K562 (cell line): ENCODE measurements around the gene ALOXE3. TPM values are rescaled to one million over a fixed set of nuclear protein-coding genes. Genes with fewer than 3 reads are reported as not detected.

ENCODE experiments used
- CXXC5 ChIP-seq: fragments of 250-450 bp; sonication (Bioruptor Pico); IDR thresholded peaks from 2 replicates; pipeline ENCODE4 v1.8.0; 2022; ENCODE audit warnings: inconsistent platforms, mild to moderate bottlenecking, moderate library complexity
- E2F3 ChIP-seq: fragments of 250-450 bp; sonication (Bioruptor Pico); IDR thresholded peaks from 2 replicates; pipeline ENCODE4 v1.4.0; 2020; ENCODE audit warnings: mild to moderate bottlenecking
- FIP1L1 ChIP-seq: fragments of 200-400 bp; formaldehyde crosslinking; IDR thresholded peaks from 2 replicates; pipeline ENCODE4 v1.6.1; 2018; ENCODE audit warnings: mild to moderate bottlenecking, low read depth, low read length; ENCODE audit not compliant: poor library complexity, severe bottlenecking
- FOS ChIP-seq: IDR thresholded peaks from 3 replicates; pipeline ENCODE4 v1.6.1; 2011; ENCODE audit not compliant: insufficient read length; ENCODE audit errors: extremely low read depth
- MTF1 ChIP-seq: fragments of 250-450 bp; sonication (Bioruptor Pico); IDR thresholded peaks from 2 replicates; pipeline ENCODE4 v1.9.0; 2021; ENCODE audit warnings: moderate library complexity, mild to moderate bottlenecking, inconsistent platforms, borderline replicate concordance
- NR3C1 ChIP-seq: sonication (generic); formaldehyde crosslinking; IDR thresholded peaks from 2 replicates; pipeline ENCODE4 v1.8.1; 2022; ENCODE audit warnings: missing genetic modification reagents
- PHF20 ChIP-seq: fragments of 450-650 bp; IDR thresholded peaks from 2 replicates; pipeline ENCODE4 v1.6.1; 2018; ENCODE audit not compliant: partially characterized antibody
- RBM25 ChIP-seq: fragments of 200-400 bp; formaldehyde crosslinking; IDR thresholded peaks from 2 replicates; pipeline ENCODE4 v1.6.1; 2018; ENCODE audit warnings: low read length, low read depth, moderate library complexity; ENCODE audit not compliant: severe bottlenecking
- SAP30 ChIP-seq: fragments of 200-600 bp; sonication (generic); IDR thresholded peaks from 2 replicates; pipeline ENCODE4 v1.6.1; 2012; ENCODE audit warnings: borderline replicate concordance, low read depth, mild to moderate bottlenecking, moderate library complexity, low read length, control low read depth, inconsistent platforms; ENCODE audit not compliant: insufficient read depth, poor library complexity, severe bottlenecking
- SOX6 ChIP-seq: fragments of 450-650 bp; IDR thresholded peaks from 2 replicates; pipeline ENCODE4 v1.6.1; 2014; ENCODE audit warnings: mild to moderate bottlenecking
- TAF1 ChIP-seq: IDR thresholded peaks from 2 replicates; pipeline ENCODE4 v1.6.1; 2011; ENCODE audit warnings: mild to moderate bottlenecking, low read length, moderate library complexity; ENCODE audit not compliant: insufficient read depth, control insufficient read depth, severe bottlenecking; ENCODE audit errors: extremely low read depth
- TRIM28 ChIP-seq: fragments of 450-650 bp; IDR thresholded peaks from 2 replicates; pipeline ENCODE4 v1.6.1; 2017
- ZNF23 ChIP-seq: fragments of 250-450 bp; sonication (Bioruptor Pico); IDR thresholded peaks from 2 replicates; pipeline ENCODE4 v1.4.0; 2020; ENCODE audit warnings: mild to moderate bottlenecking
- ZNF3 ChIP-seq: fragments of 250-450 bp; sonication (Bioruptor Pico); IDR thresholded peaks from 2 replicates; pipeline ENCODE4 v1.5.0; 2021; ENCODE audit warnings: mild to moderate bottlenecking, moderate library complexity
- ZNF431 ChIP-seq: sonication (generic); formaldehyde crosslinking; IDR thresholded peaks from 2 replicates; pipeline ENCODE4 v1.8.0; 2022; ENCODE audit warnings: mild to moderate bottlenecking, missing genetic modification reagents
- polyA plus RNA-seq, 8 experiments: library from polyadenylated mRNA; depleted of rRNA in 4 of 8; stranded (reverse) in 5 of 8; unstranded in 3 of 8; fragments of >200 nt; fragmentation: Nextera tagmentation in 2 of 8; fragmentation: Illumina TruSeq in 1 of 8; extraction: Ambion mirVana in 2 of 8; extraction: Trizol in 1 of 8; gene quantifications; 2 replicates each; pipeline versions ENCODE4 v1.2.1 to v1.2.3, GENCODE V29; 2011 to 2014; ENCODE audit warnings: inconsistent platforms in 1 of 8, missing spikeins in 1 of 8
- total RNA-seq, 7 experiments: library from RNA; depleted of rRNA in 6 of 7; stranded (reverse); fragments of >200 nt in 6 of 7; fragmentation: Illumina TruSeq in 2 of 7; extraction: Trizol in 2 of 7; gene quantifications; 2 replicates each; pipeline versions ENCODE4 v1.2.1 to v1.2.3, GENCODE V29; 2011 to 2021; ENCODE audit warnings: low replicate concordance in 1 of 7
- TF ChIP-seq, protein P1 (sequence below): fragments of 450-650 bp; IDR thresholded peaks from 2 replicates; pipeline ENCODE4 v1.6.1; 2016; ENCODE audit warnings: missing biosample characterization, missing genetic modification characterization
- TF ChIP-seq, protein P2 (sequence below), 2 experiments: fragments of 450-650 bp in 1 of 2; sonication (generic) in 1 of 2; formaldehyde crosslinking in 1 of 2; IDR thresholded peaks in 1 of 2; conservative IDR thresholded peaks in 1 of 2; 2 replicates each; pipeline versions ENCODE4 v1.6.1 to v1.8.1; 2016 to 2023; ENCODE audit warnings: mild to moderate bottlenecking in 2 of 2, moderate library complexity in 2 of 2, inconsistent platforms in 1 of 2, missing genetic modification reagents in 1 of 2
- TF ChIP-seq, protein P3 (sequence below): conservative IDR thresholded peaks from 2 replicates; pipeline ENCODE4 v1.6.1; 2011; ENCODE audit warnings: low read depth, mild to moderate bottlenecking, low read length; ENCODE audit not compliant: control insufficient read depth
- TF ChIP-seq, protein P4 (sequence below), 2 experiments: fragments of 450-650 bp; IDR thresholded peaks; 2 replicates each; pipeline ENCODE4 v1.6.1; 2018; ENCODE audit warnings: mild to moderate bottlenecking in 2 of 2, low read depth in 1 of 2; ENCODE audit not compliant: partially characterized antibody in 2 of 2
- TF ChIP-seq, protein P5 (sequence below): sonication (generic); formaldehyde crosslinking; IDR thresholded peaks from 2 replicates; pipeline ENCODE4 v1.9.0; 2022; ENCODE audit warnings: mild to moderate bottlenecking, missing genetic modification reagents

ALOXE3 gene
- total and polyA plus RNA-seq, 9 of the 15 experiments (the other 6 are each of a cell fraction or from before 2014, with no cell fraction given) = 0.04 TPM; not detected in 8

DNA sequence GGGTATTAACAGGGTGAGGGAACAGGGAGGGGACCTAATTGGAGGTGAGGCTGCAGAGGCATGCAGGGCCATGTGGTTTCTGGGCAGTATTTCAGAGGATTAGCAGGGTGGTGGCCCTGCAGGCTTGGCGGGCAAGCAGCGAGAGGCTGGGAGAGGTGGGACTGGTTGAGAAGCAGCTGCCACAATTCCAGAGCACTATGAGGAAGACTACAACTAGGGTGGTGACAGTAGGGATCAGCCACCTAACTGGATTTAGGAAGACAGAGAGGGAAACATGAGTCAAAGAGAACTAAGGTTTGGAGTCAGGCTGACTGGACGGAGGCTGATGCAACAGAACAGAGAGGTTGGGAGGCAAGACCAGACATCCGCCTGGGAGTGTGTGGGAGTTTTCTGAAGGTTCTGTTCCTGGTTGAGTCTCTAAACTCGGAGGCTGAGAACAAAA, 12.3 kb downstream of the ALOXE3 start (continued):
- TF ChIP-seq E2F3 (CRISPR knock-in tag) (no peak), NR3C1 (no peak), PHF20 (no peak), SAP30 (no peak), ZNF3 (CRISPR knock-in tag) (no peak), TAF1 (no peak), FOS (no peak), SOX6 (no peak), ZNF431 (CRISPR knock-in tag) (no peak), ZNF23 (no peak), FIP1L1 (no peak), TRIM28 (no peak), CXXC5 (CRISPR knock-in tag) (0 out of 2 replicates have a peak, but pooled peaks have one; percentile 37), MTF1 (CRISPR knock-in tag) (no peak), RBM25 (no peak)
- TF ChIP-seq, protein P1, sequence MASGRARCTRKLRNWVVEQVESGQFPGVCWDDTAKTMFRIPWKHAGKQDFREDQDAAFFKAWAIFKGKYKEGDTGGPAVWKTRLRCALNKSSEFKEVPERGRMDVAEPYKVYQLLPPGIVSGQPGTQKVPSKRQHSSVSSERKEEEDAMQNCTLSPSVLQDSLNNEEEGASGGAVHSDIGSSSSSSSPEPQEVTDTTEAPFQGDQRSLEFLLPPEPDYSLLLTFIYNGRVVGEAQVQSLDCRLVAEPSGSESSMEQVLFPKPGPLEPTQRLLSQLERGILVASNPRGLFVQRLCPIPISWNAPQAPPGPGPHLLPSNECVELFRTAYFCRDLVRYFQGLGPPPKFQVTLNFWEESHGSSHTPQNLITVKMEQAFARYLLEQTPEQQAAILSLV (tag) = 0 out of 2 replicates have a peak, but pooled peaks have one; percentile 10
- TF ChIP-seq, protein P2, sequence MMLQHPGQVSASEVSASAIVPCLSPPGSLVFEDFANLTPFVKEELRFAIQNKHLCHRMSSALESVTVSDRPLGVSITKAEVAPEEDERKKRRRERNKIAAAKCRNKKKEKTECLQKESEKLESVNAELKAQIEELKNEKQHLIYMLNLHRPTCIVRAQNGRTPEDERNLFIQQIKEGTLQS (IDR thresholded peaks at IDR 0.05) = peak; percentile 81; the same call in 1 of the 2 replicates
- TF ChIP-seq, protein P2 (CRISPR knock-in tag; conservative IDR thresholded peaks at IDR 0.05) = no peak
- TF ChIP-seq, protein P3, sequence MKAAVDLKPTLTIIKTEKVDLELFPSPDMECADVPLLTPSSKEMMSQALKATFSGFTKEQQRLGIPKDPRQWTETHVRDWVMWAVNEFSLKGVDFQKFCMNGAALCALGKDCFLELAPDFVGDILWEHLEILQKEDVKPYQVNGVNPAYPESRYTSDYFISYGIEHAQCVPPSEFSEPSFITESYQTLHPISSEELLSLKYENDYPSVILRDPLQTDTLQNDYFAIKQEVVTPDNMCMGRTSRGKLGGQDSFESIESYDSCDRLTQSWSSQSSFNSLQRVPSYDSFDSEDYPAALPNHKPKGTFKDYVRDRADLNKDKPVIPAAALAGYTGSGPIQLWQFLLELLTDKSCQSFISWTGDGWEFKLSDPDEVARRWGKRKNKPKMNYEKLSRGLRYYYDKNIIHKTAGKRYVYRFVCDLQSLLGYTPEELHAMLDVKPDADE = no peak
- TF ChIP-seq, protein P4, sequence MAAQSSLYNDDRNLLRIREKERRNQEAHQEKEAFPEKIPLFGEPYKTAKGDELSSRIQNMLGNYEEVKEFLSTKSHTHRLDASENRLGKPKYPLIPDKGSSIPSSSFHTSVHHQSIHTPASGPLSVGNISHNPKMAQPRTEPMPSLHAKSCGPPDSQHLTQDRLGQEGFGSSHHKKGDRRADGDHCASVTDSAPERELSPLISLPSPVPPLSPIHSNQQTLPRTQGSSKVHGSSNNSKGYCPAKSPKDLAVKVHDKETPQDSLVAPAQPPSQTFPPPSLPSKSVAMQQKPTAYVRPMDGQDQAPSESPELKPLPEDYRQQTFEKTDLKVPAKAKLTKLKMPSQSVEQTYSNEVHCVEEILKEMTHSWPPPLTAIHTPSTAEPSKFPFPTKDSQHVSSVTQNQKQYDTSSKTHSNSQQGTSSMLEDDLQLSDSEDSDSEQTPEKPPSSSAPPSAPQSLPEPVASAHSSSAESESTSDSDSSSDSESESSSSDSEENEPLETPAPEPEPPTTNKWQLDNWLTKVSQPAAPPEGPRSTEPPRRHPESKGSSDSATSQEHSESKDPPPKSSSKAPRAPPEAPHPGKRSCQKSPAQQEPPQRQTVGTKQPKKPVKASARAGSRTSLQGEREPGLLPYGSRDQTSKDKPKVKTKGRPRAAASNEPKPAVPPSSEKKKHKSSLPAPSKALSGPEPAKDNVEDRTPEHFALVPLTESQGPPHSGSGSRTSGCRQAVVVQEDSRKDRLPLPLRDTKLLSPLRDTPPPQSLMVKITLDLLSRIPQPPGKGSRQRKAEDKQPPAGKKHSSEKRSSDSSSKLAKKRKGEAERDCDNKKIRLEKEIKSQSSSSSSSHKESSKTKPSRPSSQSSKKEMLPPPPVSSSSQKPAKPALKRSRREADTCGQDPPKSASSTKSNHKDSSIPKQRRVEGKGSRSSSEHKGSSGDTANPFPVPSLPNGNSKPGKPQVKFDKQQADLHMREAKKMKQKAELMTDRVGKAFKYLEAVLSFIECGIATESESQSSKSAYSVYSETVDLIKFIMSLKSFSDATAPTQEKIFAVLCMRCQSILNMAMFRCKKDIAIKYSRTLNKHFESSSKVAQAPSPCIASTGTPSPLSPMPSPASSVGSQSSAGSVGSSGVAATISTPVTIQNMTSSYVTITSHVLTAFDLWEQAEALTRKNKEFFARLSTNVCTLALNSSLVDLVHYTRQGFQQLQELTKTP (IDR thresholded peaks at IDR 0.05; ENCODE audit: low read depth in 1 of 2, partially characterized antibody in 2 of 2) = no peak
- TF ChIP-seq, protein P5, sequence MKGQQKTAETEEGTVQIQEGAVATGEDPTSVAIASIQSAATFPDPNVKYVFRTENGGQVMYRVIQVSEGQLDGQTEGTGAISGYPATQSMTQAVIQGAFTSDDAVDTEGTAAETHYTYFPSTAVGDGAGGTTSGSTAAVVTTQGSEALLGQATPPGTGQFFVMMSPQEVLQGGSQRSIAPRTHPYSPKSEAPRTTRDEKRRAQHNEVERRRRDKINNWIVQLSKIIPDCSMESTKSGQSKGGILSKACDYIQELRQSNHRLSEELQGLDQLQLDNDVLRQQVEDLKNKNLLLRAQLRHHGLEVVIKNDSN = no peak
